ENCODE data around the gene TLCD5.

The TLCD5 gene

DNA sequence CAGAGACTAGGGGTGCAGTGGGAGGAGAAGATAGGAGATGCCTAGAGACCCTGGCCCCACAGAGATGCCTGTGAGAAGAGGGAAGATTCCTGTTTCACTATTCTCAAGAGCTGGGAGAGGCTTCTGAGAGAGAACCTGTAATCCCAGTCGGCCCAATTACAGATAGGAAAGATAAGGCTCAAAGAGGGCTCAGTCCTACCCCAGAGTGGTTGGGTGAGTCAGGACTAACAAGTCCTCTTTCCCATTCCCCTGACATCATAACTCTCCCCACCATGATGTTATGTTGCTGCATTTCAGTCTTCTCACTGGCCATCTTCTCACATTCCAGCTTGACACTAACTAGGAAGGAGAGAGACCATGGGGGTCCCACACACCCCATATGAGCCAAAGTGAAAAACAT is 29.0 kb downstream of the TLCD5 start:
- TF ChIP-seq, protein P1, sequence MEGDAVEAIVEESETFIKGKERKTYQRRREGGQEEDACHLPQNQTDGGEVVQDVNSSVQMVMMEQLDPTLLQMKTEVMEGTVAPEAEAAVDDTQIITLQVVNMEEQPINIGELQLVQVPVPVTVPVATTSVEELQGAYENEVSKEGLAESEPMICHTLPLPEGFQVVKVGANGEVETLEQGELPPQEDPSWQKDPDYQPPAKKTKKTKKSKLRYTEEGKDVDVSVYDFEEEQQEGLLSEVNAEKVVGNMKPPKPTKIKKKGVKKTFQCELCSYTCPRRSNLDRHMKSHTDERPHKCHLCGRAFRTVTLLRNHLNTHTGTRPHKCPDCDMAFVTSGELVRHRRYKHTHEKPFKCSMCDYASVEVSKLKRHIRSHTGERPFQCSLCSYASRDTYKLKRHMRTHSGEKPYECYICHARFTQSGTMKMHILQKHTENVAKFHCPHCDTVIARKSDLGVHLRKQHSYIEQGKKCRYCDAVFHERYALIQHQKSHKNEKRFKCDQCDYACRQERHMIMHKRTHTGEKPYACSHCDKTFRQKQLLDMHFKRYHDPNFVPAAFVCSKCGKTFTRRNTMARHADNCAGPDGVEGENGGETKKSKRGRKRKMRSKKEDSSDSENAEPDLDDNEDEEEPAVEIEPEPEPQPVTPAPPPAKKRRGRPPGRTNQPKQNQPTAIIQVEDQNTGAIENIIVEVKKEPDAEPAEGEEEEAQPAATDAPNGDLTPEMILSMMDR (conservative IDR thresholded peaks at IDR 0.05; ENCODE audit: low read depth, low read length), result no peak
- peak; percentile 34 for DNase-seq (ENCODE audit: low read depth)
- H3K4me3 ChIP-seq (ENCODE audit: low read depth, low read length), result no peak overlapping the region

DNA sequence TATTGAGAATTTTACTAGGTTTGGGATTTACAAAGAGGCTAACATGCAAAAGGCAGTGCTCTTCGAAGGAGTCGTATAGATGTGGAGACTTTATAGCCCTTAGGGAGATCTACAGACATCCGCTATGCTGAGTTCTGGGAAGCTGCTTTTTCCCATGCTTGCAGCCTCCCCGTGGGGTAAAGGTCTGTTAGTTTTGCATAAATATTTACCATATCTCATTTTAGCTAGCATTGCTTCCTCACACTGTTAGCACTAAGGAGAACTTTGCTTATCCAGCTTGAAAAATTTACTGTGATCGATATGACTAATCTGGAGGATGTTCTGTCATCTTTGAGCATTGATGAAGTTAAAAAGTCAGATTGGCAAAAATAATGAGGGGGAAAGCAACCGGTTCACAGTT is 29.7 kb downstream of the TLCD5 start:
- no peak overlapping the region for H3K4me3 ChIP-seq (ENCODE audit: low read depth, low read length)
- TF ChIP-seq, protein P1 (conservative IDR thresholded peaks at IDR 0.05; ENCODE audit: low read depth, low read length), result no peak
- DNase-seq (ENCODE audit: low read depth), result peak; percentile 68

DNA sequence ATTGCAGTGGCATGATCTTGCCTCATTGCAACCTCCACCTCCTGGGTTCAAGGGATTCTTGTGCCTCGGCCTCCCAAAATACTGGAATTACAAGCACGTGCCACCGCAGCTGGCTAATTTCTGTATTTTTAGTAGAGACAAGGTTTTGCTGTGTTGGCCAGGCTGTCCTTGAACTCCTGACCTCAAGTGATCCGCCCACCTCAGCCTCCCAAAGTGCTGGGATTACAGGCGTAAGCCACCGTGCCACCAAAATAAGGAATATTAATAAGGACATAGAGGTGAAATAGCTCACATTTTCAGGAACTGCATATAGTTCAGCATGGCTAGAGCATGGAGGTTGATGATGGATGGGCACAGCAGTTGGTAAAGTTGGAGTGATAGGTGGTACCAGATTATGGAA is 32.5 kb downstream of the TLCD5 start:
- H3K4me3 ChIP-seq (ENCODE audit: low read depth, low read length), result no peak overlapping the region
- TF ChIP-seq, protein P1 (conservative IDR thresholded peaks at IDR 0.05; ENCODE audit: low read depth, low read length), result no peak
- no peak for DNase-seq (ENCODE audit: low read depth)

DNA sequence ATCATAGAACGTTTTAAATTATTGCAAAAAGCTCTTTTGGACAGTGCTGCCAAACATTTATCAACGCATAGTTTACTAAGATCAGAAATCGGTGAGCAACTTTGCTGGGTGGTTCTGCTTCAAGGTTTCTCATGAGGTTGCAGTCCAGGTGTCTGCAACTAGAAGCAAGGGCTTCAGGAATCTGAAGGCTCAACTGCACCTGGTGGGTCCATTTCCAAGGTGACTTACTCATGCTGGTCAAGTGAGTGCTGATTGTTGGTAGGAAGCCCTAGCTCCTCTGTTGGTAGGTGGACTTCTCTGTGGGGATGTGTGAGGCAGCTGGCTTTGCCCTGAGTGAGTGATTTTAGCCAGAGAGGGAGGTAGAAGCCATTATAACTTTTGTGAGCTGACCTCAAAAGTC is 33.6 kb downstream of the TLCD5 start:
- no peak for DNase-seq (ENCODE audit: low read depth)
- TF ChIP-seq, protein P1 (conservative IDR thresholded peaks at IDR 0.05; ENCODE audit: low read depth, low read length), result no peak

DNA sequence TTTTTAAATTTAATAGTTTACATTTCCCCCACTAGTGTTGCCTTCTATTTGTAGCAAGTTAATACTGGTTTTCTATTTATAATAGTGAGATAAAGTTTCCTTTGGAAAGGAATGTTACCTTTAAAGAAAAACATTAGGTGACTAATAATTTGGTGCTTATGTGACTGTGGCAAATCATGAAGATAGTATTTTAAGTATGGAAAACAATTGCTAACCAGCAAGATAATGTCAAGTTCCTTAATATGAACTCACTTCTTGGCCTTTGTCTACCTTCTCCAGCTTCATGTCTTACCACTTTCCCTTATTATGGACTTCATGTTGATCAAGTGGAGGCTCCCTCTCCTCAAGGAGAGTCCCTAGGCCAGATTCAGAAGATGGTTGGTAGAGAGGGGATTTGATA is 38.3 kb downstream of the TLCD5 start:
- H3K4me3 ChIP-seq (ENCODE audit: low read depth, low read length), result no peak overlapping the region
- no peak for DNase-seq (ENCODE audit: low read depth)
- TF ChIP-seq, protein P1 (conservative IDR thresholded peaks at IDR 0.05; ENCODE audit: low read depth, low read length), result no peak

More for the DNA sequence above, 33.6 kb downstream of the TLCD5 start:
- no peak overlapping the region for H3K4me3 ChIP-seq (ENCODE audit: low read depth, low read length)

DNA sequence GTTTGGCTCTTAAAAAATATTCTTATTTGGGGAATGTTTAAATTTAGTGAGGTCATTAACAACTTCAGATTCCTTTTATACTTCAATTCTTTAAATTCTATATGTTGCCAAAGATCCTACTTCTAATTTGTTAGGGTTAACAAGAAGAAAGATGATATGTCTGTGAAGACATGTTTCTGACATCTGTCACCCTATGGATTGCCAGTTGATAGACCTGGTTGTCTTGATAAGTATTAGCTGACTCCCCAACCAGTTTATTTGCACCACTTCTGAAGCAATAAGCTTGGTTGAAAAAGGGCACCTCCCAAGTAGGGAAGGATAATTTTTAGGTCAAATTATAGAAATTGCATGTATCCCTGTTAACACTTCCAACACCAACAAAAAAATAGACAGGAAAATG is 40.4 kb downstream of the TLCD5 start:
- TF ChIP-seq, protein P1 (conservative IDR thresholded peaks at IDR 0.05; ENCODE audit: low read depth, low read length), result no peak
- DNase-seq (ENCODE audit: low read depth), result no peak
- H3K4me3 ChIP-seq (ENCODE audit: low read depth, low read length), result no peak overlapping the region

DNA sequence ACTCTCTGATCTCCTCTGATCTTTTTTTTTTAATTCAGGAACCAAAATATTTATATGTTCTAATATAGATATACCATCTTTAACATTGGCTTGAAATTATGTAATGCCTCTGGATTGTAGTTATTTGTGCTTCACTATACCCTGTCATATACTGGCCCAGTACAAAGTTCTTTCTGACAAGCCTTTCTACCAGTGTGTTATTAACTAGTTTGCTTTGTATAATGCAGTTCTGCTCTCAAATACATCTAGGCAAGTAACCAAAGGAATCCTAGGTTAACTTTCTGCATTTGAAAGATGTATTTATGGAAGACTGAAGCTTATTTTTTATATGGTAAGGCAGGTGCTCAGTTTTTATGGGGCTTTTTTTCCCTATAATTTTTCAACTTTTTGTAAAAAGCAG is 47.2 kb downstream of the TLCD5 start:
- H3K4me3 ChIP-seq (ENCODE audit: low read depth, low read length), result no peak overlapping the region
- no peak for DNase-seq (ENCODE audit: low read depth)
- TF ChIP-seq, protein P1 (conservative IDR thresholded peaks at IDR 0.05; ENCODE audit: low read depth, low read length), result no peak

Data from choroid plexus epithelial cell (primary cell).